Upper lobe of left lung (tissue), 6 donors: ENCODE results near the gene GDPGP1. TPM values are rescaled to one million over a fixed set of nuclear protein-coding genes. Genes with fewer than 3 reads are reported as not detected.
"Not testable (repeated sequence)": the region's sequence is repeated elsewhere in the genome, so short reads cannot be mapped to it uniquely, and the experiment has no call there.

Experiments
- ATAC-seq, 2 donors: fragments of 200-7000 bp; cut with Tn5 transposase; one replicate each; pipeline ENCODE4 v1.9.1; 2022; ENCODE audit warnings: mild to moderate bottlenecking in 2 of 2, moderate library complexity in 2 of 2; ENCODE audit not compliant: low FRiP score in 2 of 2
- DNase-seq, 2 donors: peaks; one replicate each; pipeline ENCODE4 v3.0.0-alpha.2; 2019 to 2020
- H3K27ac ChIP-seq, 4 donors: fragments of 200-600 bp; sonication (generic); one replicate each; pipeline ENCODE4 v1.5.1; 2016 to 2019
- H3K27me3 ChIP-seq, 4 donors: fragments of 200-600 bp; sonication (generic); one replicate each; pipeline ENCODE4 v1.5.1; 2017 to 2019
- H3K36me3 ChIP-seq, 4 donors: fragments of 200-600 bp; sonication (generic); one replicate each; pipeline ENCODE4 v1.5.1; 2016 to 2019
- H3K4me1 ChIP-seq, 4 donors: fragments of 200-600 bp; sonication (generic); one replicate each; pipeline ENCODE4 v1.5.1; 2018 to 2019
- H3K4me3 ChIP-seq, 4 donors: fragments of 200-600 bp; sonication (generic); one replicate each; pipeline ENCODE4 v1.5.1; 2017 to 2019; ENCODE audit warnings: mild to moderate bottlenecking in 2 of 4, moderate library complexity in 1 of 4
- H3K9me3 ChIP-seq, 4 donors: fragments of 200-600 bp; sonication (generic); one replicate each; pipeline ENCODE4 v1.5.1; 2018 to 2019
- EP300 ChIP-seq, 4 donors: sonication (generic); formaldehyde crosslinking; IDR thresholded peaks; one replicate each; pipeline ENCODE4 v1.5.1; 2017; ENCODE audit warnings: antibody characterized with exemption in 4 of 4, control low read depth in 2 of 4
- POLR2A ChIP-seq, 4 donors: fragments of 450-650 bp; IDR thresholded peaks; one replicate each; pipeline ENCODE4 v1.5.1; 2016 to 2017; ENCODE audit warnings: antibody characterized with exemption in 4 of 4, mild to moderate bottlenecking in 2 of 4
- POLR2AphosphoS5 ChIP-seq, 2 donors: sonication (generic); formaldehyde crosslinking; IDR thresholded peaks; one replicate each; pipeline ENCODE4 v1.5.1; 2017; ENCODE audit warnings: antibody characterized with exemption in 2 of 2
- whole genome bisulfite sequencing, 2 donors: methylation state at CpG; one replicate each; pipeline ENCODE4 v1.1.5; 2017 to 2018; 5-methylcytosine and 5-hydroxymethylcytosine counted together
- total RNA-seq, 6 donors: library from RNA; depleted of rRNA in 4 of 6; stranded (reverse); fragments of >200 nt in 4 of 6; gene quantifications; one replicate each; pipeline versions ENCODE4 v1.1.0 to v1.2.1, GENCODE V29; 2016 to 2021
- TF ChIP-seq, protein P1 (sequence below), 6 experiments: fragments of 450-650 bp in 4 of 6; fragments of 200-600 bp in 2 of 6; sonication (generic) in 2 of 6; IDR thresholded peaks; one replicate each; pipeline ENCODE4 v1.5.1; 2016 to 2019; ENCODE audit warnings: antibody characterized with exemption in 6 of 6
- donor health status: DM: no; HTN: no; CAD: no; lungs with moderate emphysema.
- donor health status: DM: no; HTN: yes; CAD: no; lungs with severe emphysema.

The GDPGP1 gene
- total RNA-seq, 6 donors from 2014 or later: 7.2 to 27.2 (median 10.3) TPM

- TF ChIP-seq POLR2AphosphoS5 (IDR thresholded peaks at IDR 0.05): peak in 1 of 2 donors; percentile 54
- peak in 1 of 4 donors; percentile 56 for TF ChIP-seq POLR2A (IDR thresholded peaks at IDR 0.05)
- no peak for TF ChIP-seq EP300 (IDR thresholded peaks at IDR 0.05)
- TF ChIP-seq, protein P1, sequence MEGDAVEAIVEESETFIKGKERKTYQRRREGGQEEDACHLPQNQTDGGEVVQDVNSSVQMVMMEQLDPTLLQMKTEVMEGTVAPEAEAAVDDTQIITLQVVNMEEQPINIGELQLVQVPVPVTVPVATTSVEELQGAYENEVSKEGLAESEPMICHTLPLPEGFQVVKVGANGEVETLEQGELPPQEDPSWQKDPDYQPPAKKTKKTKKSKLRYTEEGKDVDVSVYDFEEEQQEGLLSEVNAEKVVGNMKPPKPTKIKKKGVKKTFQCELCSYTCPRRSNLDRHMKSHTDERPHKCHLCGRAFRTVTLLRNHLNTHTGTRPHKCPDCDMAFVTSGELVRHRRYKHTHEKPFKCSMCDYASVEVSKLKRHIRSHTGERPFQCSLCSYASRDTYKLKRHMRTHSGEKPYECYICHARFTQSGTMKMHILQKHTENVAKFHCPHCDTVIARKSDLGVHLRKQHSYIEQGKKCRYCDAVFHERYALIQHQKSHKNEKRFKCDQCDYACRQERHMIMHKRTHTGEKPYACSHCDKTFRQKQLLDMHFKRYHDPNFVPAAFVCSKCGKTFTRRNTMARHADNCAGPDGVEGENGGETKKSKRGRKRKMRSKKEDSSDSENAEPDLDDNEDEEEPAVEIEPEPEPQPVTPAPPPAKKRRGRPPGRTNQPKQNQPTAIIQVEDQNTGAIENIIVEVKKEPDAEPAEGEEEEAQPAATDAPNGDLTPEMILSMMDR (IDR thresholded peaks at IDR 0.05): peak in 2 of 6 experiments; percentile 10 to 34
- Histone ChIP-seq H3K27me3 (no peaks in the 10 kb centered on the region), H3K4me1 (peaks cover 6 to 16% (median 7%) of the 10 kb centered on the region in 4 donors), H3K4me3 (peak within 1 kb of the TSS; percentile 5 to 73 (median 64)), H3K9me3 (no peaks in the 10 kb centered on the region), H3K36me3 (no peaks in the 10 kb centered on the region), H3K27ac (peak within 1 kb of the TSS in 3 of 4 donors; percentile 4 to 59 (median 17))
- ATAC-seq (peak; percentile 92 to 98), DNase-seq (peak; percentile 97 to 98)
- WGBS, 2 donors: 0 to 4% methylated on average over 18 to 22 of the region's 44 CpGs
These were observed 15.3 kb downstream of the GDPGP1 start, which contains the start of gene TTLL13 for GRCh38 chr15:90249203-90249863. Gene TTLL13, plus strand, starts transcription at chr15:90249556. Its CDS starts 1,075 bp downstream, at chr15:90250631.

- Histone ChIP-seq H3K36me3 (no peaks in the 10 kb centered on the region), H3K9me3 (no peaks in the 10 kb centered on the region), H3K27me3 (no peaks in the 10 kb centered on the region), H3K4me3 (no peak overlapping the region), H3K27ac (no peak overlapping the region), H3K4me1 (no peaks in the 10 kb centered on the region)
- ATAC-seq: no peak
- WGBS, 2 donors: 86 to 90% methylated on average over 6 to 7 of the region's 7 CpGs
- no peak for DNase-seq
- TF ChIP-seq, protein P1 (IDR thresholded peaks at IDR 0.05): no peak
- TF ChIP-seq EP300 (IDR thresholded peaks at IDR 0.05): no peak
- TF ChIP-seq POLR2A (IDR thresholded peaks at IDR 0.05): no peak
- TF ChIP-seq POLR2AphosphoS5 (IDR thresholded peaks at IDR 0.05): no peak
These were observed 23.8 kb downstream of the GDPGP1 start for GRCh38 chr15:90257776-90258175.

DNA sequence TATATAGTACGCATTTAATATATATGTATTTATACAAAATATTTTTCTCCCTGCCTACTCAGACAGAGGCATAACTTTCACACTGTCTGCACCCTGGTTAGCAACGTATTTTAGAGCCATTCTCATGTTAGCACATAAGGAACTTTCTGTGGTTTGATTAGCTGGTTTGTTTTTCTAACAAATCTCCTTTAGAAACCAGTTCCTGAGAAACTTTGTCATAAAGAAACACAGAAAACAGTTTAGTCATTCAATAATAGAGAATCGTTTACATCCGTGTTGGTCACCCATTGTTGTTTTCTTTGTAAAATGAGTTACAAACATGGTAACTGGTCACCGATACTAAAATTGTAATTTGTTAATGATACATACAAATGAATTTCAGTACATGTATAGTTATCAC is 25.5 kb downstream of the GDPGP1 start:
- Histone ChIP-seq H3K27me3 (no peaks in the 10 kb centered on the region), H3K4me1 (peaks cover 0 to 4% (median 2%) of the 10 kb centered on the region in 4 donors), H3K9me3 (no peaks in the 10 kb centered on the region), H3K36me3 (no peaks in the 10 kb centered on the region), H3K27ac (no peak overlapping the region), H3K4me3 (no peak overlapping the region)
- TF ChIP-seq EP300 (IDR thresholded peaks at IDR 0.05) (no peak), POLR2AphosphoS5 (IDR thresholded peaks at IDR 0.05) (no peak), POLR2A (IDR thresholded peaks at IDR 0.05) (no peak)
- TF ChIP-seq, protein P1 (IDR thresholded peaks at IDR 0.05): no peak
- WGBS, 2 donors: 84 to 90% methylated on average over 5 of the region's 5 CpGs
- no peak for DNase-seq
- ATAC-seq: no peak

DNA sequence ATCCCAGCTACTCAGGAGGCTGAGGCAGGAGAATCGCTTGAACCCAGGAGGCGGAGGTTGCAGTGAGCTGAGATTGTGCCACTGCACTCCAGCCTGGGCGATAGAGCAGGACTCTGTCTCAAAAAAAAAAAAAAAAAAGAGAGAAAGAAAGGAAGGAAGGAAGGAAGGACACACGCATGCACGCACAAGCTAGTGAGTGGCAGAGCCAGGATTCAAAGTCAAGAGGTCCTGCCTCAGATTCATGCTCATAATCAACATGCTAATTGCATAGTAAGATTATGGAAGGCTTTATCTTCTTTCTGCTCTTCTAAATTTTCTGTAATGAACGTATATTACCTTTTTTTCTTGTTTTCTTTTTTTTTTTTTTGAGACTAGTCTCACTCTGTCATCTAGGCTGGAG is 26.7 kb downstream of the GDPGP1 start:
- H3K27me3 ChIP-seq, H3K27ac ChIP-seq, ATAC-seq, DNase-seq, H3K36me3 ChIP-seq, H3K4me3 ChIP-seq, H3K9me3 ChIP-seq: not testable (repeated sequence)
- H3K4me1 ChIP-seq: peaks cover 0 to 11% (median 7%) of the 10 kb centered on the region in 4 donors
- WGBS, 2 donors: 77 to 78% methylated on average over 6 of the region's 6 CpGs

DNA sequence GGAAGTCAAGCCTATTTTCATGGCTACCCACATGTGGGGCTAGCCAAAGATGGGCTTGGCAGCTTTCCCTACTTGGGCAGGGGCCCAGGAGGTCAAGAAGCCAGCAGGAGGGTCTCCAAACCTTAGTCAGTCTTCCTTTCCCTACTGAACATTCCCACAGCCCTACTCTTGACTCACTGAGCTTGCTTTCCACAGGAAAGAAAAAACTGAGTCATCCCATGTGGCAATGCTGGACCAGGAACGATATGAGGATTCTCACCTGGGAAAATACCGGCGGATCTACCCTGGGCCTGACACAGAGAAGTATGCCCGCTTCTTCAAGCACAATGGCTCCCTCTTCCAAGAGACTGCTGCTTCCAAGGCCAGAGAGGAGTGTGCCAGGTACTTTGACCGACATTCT is 27.8 kb downstream of the GDPGP1 start:
- no peak for DNase-seq
- Histone ChIP-seq H3K9me3 (no peaks in the 10 kb centered on the region), H3K4me1 (peaks cover 4 to 19% (median 10%) of the 10 kb centered on the region in 4 donors), H3K27me3 (no peaks in the 10 kb centered on the region), H3K36me3 (no peaks in the 10 kb centered on the region), H3K27ac (no peak overlapping the region), H3K4me3 (no peak overlapping the region)
- 83 to 84% methylated on average over 5 of the region's 5 CpGs for WGBS, 2 donors
- no peak for ATAC-seq
- TF ChIP-seq POLR2A (IDR thresholded peaks at IDR 0.05): no peak
- TF ChIP-seq POLR2AphosphoS5 (IDR thresholded peaks at IDR 0.05): no peak
- TF ChIP-seq EP300 (IDR thresholded peaks at IDR 0.05): no peak

- no peaks in the 10 kb centered on the region for H3K27me3 ChIP-seq
- H3K36me3 ChIP-seq: no peaks in the 10 kb centered on the region
- H3K9me3 ChIP-seq: no peaks in the 10 kb centered on the region
- DNase-seq: no peak
- no peak overlapping the region for H3K4me3 ChIP-seq
- H3K27ac ChIP-seq: no peak overlapping the region
- H3K4me1 ChIP-seq: peaks cover 10 to 25% (median 16%) of the 10 kb centered on the region in 4 donors
- TF ChIP-seq, protein P1 (IDR thresholded peaks at IDR 0.05): no peak
- TF ChIP-seq EP300 (IDR thresholded peaks at IDR 0.05) (no peak), POLR2AphosphoS5 (IDR thresholded peaks at IDR 0.05) (no peak), POLR2A (IDR thresholded peaks at IDR 0.05) (no peak)
- no peak for ATAC-seq
- 81 to 85% methylated on average over 5 of the region's 5 CpGs for WGBS, 2 donors
These were observed 28.4 kb downstream of the GDPGP1 start for GRCh38 chr15:90262426-90262825.
